Stimulated activated naive CD8-positive, alpha-beta T cell treated with anti-CD3 and anti-CD28 coated beads, Interleukin-15, Interleukin-2, amounts not matched to agents 100 U/mL and 50 U/mL, for 24 hours (primary cell): Measurements from ENCODE around the gene EDA.
"Not testable (repeated sequence)": the region's sequence is repeated elsewhere in the genome, so short reads cannot be mapped to it uniquely, and the experiment has no call there.

ENCODE experiments used
- ATAC-seq: fragments of 150-1000 bp; cut with Tn5 transposase; one replicate; pipeline ENCODE4 v1.10.0; 2021
- DNase-seq: peaks from one replicate; pipeline ENCODE4 v3.0.0; 2021

Gene EDA

GRCh38 chrX:69746051-69746450 lies 130.1 kb downstream of the EDA start:
- DNase-seq, result no peak
- no peak for ATAC-seq

- no peak for DNase-seq
- no peak for ATAC-seq
Measured at GRCh38 chrX:69748055-69748454, 132.1 kb downstream of the EDA start.

- no peak for DNase-seq
- ATAC-seq, result no peak
Measured at GRCh38 chrX:69759921-69760625, 144.2 kb downstream of the EDA start.

GRCh38 chrX:69761633-69762032 lies 145.7 kb downstream of the EDA start:
- ATAC-seq, result no peak
- DNase-seq, result no peak

- DNase-seq (no peak), ATAC-seq (no peak)
Measured at GRCh38 chrX:69762340-69762739, 146.4 kb downstream of the EDA start.

GRCh38 chrX:69793260-69793935 lies 177.5 kb downstream of the EDA start:
- DNase-seq (no peak), ATAC-seq (no peak)

GRCh38 chrX:69795702-69796101 lies 179.8 kb downstream of the EDA start:
- DNase-seq (no peak), ATAC-seq (no peak)

GRCh38 chrX:69807400-69807799 lies 191.5 kb downstream of the EDA start:
- no peak for DNase-seq
- no peak for ATAC-seq

GRCh38 chrX:69808375-69808774 lies 192.5 kb downstream of the EDA start:
- DNase-seq (no peak), ATAC-seq (peak; percentile 84)

GRCh38 chrX:69813677-69814076 lies 197.8 kb downstream of the EDA start:
- no peak for ATAC-seq
- no peak for DNase-seq

- DNase-seq, result no peak
- no peak for ATAC-seq
Measured at GRCh38 chrX:69815063-69815462, 199.2 kb downstream of the EDA start.

- DNase-seq (no peak), ATAC-seq (no peak)
Measured at GRCh38 chrX:69815519-69815918, 199.6 kb downstream of the EDA start.

- no peak for DNase-seq
- no peak for ATAC-seq
Measured at GRCh38 chrX:69844636-69845035, 228.7 kb downstream of the EDA start.

- not testable (repeated sequence) for ATAC-seq, DNase-seq
Measured at GRCh38 chrX:69859999-69860398, 244.1 kb downstream of the EDA start.

GRCh38 chrX:69876221-69876620 lies 260.3 kb downstream of the EDA start:
- ATAC-seq (no peak), DNase-seq (no peak)

GRCh38 chrX:69884210-69884609 lies 268.3 kb downstream of the EDA start:
- no peak for DNase-seq
- no peak for ATAC-seq

- no peak for DNase-seq
- no peak for ATAC-seq
Measured at GRCh38 chrX:69896046-69896445, 280.1 kb downstream of the EDA start.

- no peak for DNase-seq
- ATAC-seq, result no peak
Measured at GRCh38 chrX:69900491-69900890, 284.6 kb downstream of the EDA start.

GRCh38 chrX:69906447-69906846 lies 290.5 kb downstream of the EDA start:
- no peak for ATAC-seq
- no peak for DNase-seq

GRCh38 chrX:69914781-69915180 lies 298.9 kb downstream of the EDA start:
- DNase-seq, result no peak
- no peak for ATAC-seq

GRCh38 chrX:69919749-69920148 lies 303.8 kb downstream of the EDA start:
- ATAC-seq (no peak), DNase-seq (no peak)

GRCh38 chrX:69932323-69932722 lies 316.4 kb downstream of the EDA start:
- DNase-seq (no peak), ATAC-seq (no peak)

GRCh38 chrX:69948276-69948797 lies 332.4 kb downstream of the EDA start:
- no peak for DNase-seq
- no peak for ATAC-seq

- ATAC-seq, result no peak
Measured at GRCh38 chrX:69951753-69952152, 335.8 kb downstream of the EDA start.

More at GRCh38 chrX:69951753-69952152, 335.8 kb downstream of the EDA start:
- DNase-seq, result no peak
